Right atrium auricular region (tissue), 2 donors: Measurements from ENCODE around the gene SRSF10. TPM values are rescaled to one million over a fixed set of nuclear protein-coding genes. Genes with fewer than 3 reads are reported as not detected.

ENCODE experiments used
- DNase-seq: peaks from one replicate; pipeline ENCODE4 v3.0.0-alpha.2; 2019; ENCODE audit warnings: low spot score
- H3K27ac ChIP-seq, 2 donors: fragments of 200-600 bp; sonication (generic); 1 replicate in 1 of 2; 2 replicates in 1 of 2; pipeline ENCODE4 v1.5.1; 2016 to 2019
- H3K27me3 ChIP-seq, 2 donors: fragments of 200-600 bp; sonication (generic); one replicate each; pipeline versions ENCODE4 v1.5.1 to v1.6.0; 2017 to 2019
- H3K36me3 ChIP-seq: fragments of 200-600 bp; sonication (generic); one replicate; pipeline ENCODE4 v1.5.1; 2016
- H3K4me1 ChIP-seq, 2 donors: fragments of 200-600 bp; sonication (generic); one replicate each; pipeline versions ENCODE4 v1.5.1 to v1.6.0; 2017 to 2019
- H3K4me3 ChIP-seq, 2 donors: fragments of 200-600 bp; sonication (generic); 1 replicate in 1 of 2; 2 replicates in 1 of 2; pipeline ENCODE4 v1.5.1; 2017 to 2019; ENCODE audit warnings: mild to moderate bottlenecking in 1 of 2, moderate library complexity in 1 of 2
- H3K9me3 ChIP-seq, 2 donors: fragments of 200-600 bp; sonication (generic); one replicate each; pipeline ENCODE4 v1.5.1; 2019
- total RNA-seq, 2 donors: library from RNA; depleted of rRNA; stranded (reverse); fragments of >200 nt; gene quantifications; one replicate each; pipeline ENCODE4 v1.1.0, GENCODE V29; 2016
- TF ChIP-seq, protein P1 (sequence below), 2 donors: fragments of 200-600 bp; sonication (generic); IDR thresholded peaks; one replicate each; pipeline ENCODE4 v1.5.1; 2019; ENCODE audit warnings: antibody characterized with exemption in 2 of 2

Gene SRSF10
- total RNA-seq, 2 donors from 2014 or later: 38.6 to 43.1 TPM

DNA sequence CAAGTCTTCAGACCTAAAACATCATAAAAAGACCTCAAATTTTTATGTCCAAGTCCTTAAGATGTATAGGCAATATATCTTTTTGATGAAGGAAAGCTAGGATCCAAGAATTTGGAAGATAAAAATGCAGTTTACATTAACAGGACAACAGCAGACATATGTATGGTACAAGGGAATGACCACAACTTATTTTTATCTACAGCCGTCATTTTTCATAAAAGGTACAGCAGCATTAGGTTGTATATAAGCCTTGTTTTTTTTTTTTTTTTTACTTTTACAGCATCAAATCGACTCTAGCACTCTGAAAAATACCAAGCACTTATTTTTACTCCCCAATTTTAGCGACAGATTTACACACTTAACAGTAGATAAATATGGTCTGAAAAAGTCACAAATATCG is 1.3 kb downstream of the SRSF10 start:
- Histone ChIP-seq H3K27ac (peak overlapping the region; percentile 98 to 99), H3K36me3 (no peaks in the 10 kb centered on the region), H3K4me1 (peaks cover 0 to 43% of the 10 kb centered on the region in 2 donors), H3K4me3 (peak overlapping the region; percentile 95 to 96), H3K9me3 (no peaks in the 10 kb centered on the region), H3K27me3 (no peaks in the 10 kb centered on the region)
- TF ChIP-seq, protein P1, sequence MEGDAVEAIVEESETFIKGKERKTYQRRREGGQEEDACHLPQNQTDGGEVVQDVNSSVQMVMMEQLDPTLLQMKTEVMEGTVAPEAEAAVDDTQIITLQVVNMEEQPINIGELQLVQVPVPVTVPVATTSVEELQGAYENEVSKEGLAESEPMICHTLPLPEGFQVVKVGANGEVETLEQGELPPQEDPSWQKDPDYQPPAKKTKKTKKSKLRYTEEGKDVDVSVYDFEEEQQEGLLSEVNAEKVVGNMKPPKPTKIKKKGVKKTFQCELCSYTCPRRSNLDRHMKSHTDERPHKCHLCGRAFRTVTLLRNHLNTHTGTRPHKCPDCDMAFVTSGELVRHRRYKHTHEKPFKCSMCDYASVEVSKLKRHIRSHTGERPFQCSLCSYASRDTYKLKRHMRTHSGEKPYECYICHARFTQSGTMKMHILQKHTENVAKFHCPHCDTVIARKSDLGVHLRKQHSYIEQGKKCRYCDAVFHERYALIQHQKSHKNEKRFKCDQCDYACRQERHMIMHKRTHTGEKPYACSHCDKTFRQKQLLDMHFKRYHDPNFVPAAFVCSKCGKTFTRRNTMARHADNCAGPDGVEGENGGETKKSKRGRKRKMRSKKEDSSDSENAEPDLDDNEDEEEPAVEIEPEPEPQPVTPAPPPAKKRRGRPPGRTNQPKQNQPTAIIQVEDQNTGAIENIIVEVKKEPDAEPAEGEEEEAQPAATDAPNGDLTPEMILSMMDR (IDR thresholded peaks at IDR 0.05): no peak
- no peak for DNase-seq

DNA sequence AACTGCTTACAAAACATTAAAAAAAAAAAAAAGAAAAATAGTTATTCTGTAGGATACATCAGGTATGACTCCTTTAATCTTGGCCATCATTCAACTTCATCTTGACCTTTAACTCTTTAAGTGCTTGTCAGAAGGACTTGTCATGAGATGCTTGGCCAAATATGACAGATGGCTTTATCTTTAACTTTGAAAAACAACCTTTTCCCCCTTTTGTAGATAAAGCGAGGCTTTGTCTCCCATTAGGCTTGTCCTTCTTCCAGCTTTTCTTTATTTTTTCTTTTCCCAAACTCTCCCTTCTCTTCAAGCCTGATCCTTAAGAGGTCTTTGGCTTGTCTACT is 2.3 kb downstream of the SRSF10 start:
- Histone ChIP-seq H3K4me1 (peaks cover 0 to 43% of the 10 kb centered on the region in 2 donors), H3K4me3 (peak overlapping the region in 1 of 2 donors; percentile 0), H3K27ac (no peak overlapping the region), H3K36me3 (no peaks in the 10 kb centered on the region), H3K9me3 (no peaks in the 10 kb centered on the region), H3K27me3 (no peaks in the 10 kb centered on the region)
- DNase-seq: no peak
- TF ChIP-seq, protein P1 (IDR thresholded peaks at IDR 0.05): no peak

- DNase-seq: no peak
- Histone ChIP-seq H3K4me1 (peaks cover 0 to 43% of the 10 kb centered on the region in 2 donors), H3K9me3 (no peaks in the 10 kb centered on the region), H3K27me3 (no peaks in the 10 kb centered on the region), H3K4me3 (no peak overlapping the region), H3K27ac (peak overlapping the region in 1 of 2 donors; percentile 22), H3K36me3 (peaks cover under 1% of the 10 kb centered on the region)
- TF ChIP-seq, protein P1 (IDR thresholded peaks at IDR 0.05): no peak
These were observed 2.8 kb downstream of the SRSF10 start for GRCh38 chr1:23977187-23977853.

DNA sequence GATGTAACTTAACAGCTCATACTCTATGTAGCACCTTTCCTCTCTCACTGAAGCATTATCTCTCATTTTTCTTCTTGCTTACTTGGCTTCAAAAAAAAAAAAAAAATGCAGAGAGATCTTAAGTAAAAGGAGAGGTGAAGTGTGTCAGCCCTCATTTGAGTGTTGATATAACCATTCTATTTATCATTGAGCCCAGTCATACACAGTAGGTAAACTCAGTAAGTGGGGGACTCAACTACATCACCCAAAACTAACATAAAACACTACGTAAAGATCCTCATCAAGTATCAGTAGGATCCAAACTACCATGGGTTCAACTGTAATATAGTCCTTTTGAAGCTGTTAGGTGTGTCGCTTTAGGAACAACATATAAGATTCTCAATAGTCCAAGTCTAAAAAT is 12.3 kb downstream of the SRSF10 start:
- TF ChIP-seq, protein P1 (IDR thresholded peaks at IDR 0.05): no peak
- Histone ChIP-seq H3K4me1 (peaks cover 0 to 18% of the 10 kb centered on the region in 2 donors), H3K4me3 (no peak overlapping the region), H3K9me3 (no peaks in the 10 kb centered on the region), H3K27me3 (no peaks in the 10 kb centered on the region), H3K27ac (no peak overlapping the region), H3K36me3 (peaks cover 50% of the 10 kb centered on the region)
- no peak for DNase-seq

DNA sequence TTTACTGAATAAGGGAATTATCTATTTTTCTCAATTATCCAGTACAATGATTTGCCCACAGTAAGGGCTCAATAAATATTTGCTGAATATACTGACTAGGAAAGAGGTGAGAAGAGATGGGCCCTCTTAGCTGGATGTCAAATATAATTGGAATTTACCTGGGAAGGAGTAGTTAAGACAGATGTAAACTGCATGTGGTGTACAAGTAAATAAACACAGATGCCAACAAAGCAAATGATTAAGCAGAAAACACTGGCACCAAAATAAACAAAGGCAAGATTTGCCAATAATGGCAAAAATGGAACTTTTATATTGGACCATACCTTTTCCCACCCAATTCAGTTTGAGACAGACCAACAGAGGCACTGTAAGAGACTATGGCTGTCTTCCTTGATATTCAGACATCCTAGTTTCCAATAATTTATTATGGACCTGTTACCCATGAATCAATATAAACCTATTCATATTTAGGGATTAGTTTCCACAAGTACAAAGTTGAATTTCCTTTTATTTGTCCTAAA is 13.1 kb downstream of the SRSF10 start:
- Histone ChIP-seq H3K36me3 (peaks cover 48% of the 10 kb centered on the region), H3K4me1 (peaks cover 0 to 18% of the 10 kb centered on the region in 2 donors), H3K9me3 (no peaks in the 10 kb centered on the region), H3K4me3 (no peak overlapping the region), H3K27me3 (no peaks in the 10 kb centered on the region), H3K27ac (no peak overlapping the region)
- no peak for DNase-seq
- TF ChIP-seq, protein P1 (IDR thresholded peaks at IDR 0.05): no peak
